ENCODE data around the gene XPO6. TPM values are rescaled to one million over a fixed set of nuclear protein-coding genes. Genes with fewer than 3 reads are reported as not detected.

XPO6 gene
- polyA plus RNA-seq, 1 donor from 2014 or later = 104 TPM

GRCh38 chr16:28131743-28132393 lies 79.9 kb downstream of the XPO6 start:
- no peaks in the 10 kb centered on the region for H3K79me2 ChIP-seq (replicated peaks; ENCODE audit: insufficient read depth, low read length)
- H3K4me2 ChIP-seq (ENCODE audit: low read length) = no peak overlapping the region
- H3F3A ChIP-seq (ENCODE audit: insufficient read depth, low read length, poor library complexity, severe bottlenecking) = no peaks in the 10 kb centered on the region
- no peaks in the 10 kb centered on the region for H3K27me3 ChIP-seq (ENCODE audit: insufficient read depth, low read depth, low read length)
- peaks cover 15% of the 10 kb centered on the region for H3K36me3 ChIP-seq (ENCODE audit: insufficient read depth, low read length)
- no peak overlapping the region for H2AFZ ChIP-seq (ENCODE audit: low read depth, low read length)
- no peaks in the 10 kb centered on the region for H3K9me2 ChIP-seq (ENCODE audit: insufficient read depth, low read length)
- no peaks in the 10 kb centered on the region for H4K20me1 ChIP-seq (ENCODE audit: insufficient read depth)
- H3K9me3 ChIP-seq (ENCODE audit: low read length) = no peaks in the 10 kb centered on the region
- no peak for TF ChIP-seq EP300 (conservative IDR thresholded peaks at IDR 0.05; ENCODE audit: poor library complexity, severe bottlenecking)
- TF ChIP-seq POLR2AphosphoS5 (IDR thresholded peaks at IDR 0.05) = no peak
- no peak for TF ChIP-seq EZH2 (IDR thresholded peaks at IDR 0.05; ENCODE audit: borderline replicate concordance, insufficient read depth, low read length, poor library complexity, severe bottlenecking)
- TF ChIP-seq RAD21 (conservative IDR thresholded peaks at IDR 0.05) = no peak
- TF ChIP-seq SMC3 (conservative IDR thresholded peaks at IDR 0.05; ENCODE audit: poor library complexity) = no peak
- TF ChIP-seq CTCF (IDR thresholded peaks at IDR 0.05; ENCODE audit: poor library complexity, severe bottlenecking) = no peak
- H3K27ac ChIP-seq (ENCODE audit: low read length) = no peak overlapping the region
- H3K4me3 ChIP-seq (ENCODE audit: low read length) = no peak overlapping the region
- no peak overlapping the region for H3K9ac ChIP-seq (ENCODE audit: low read length)

GRCh38 chr16:28131181-28131580 lies 80.6 kb downstream of the XPO6 start:
- TF ChIP-seq MXI1 (conservative IDR thresholded peaks at IDR 0.05; ENCODE audit: poor library complexity, severe bottlenecking) = no peak
- TF ChIP-seq POLR2AphosphoS5 (IDR thresholded peaks at IDR 0.05) = no peak
- no peak for TF ChIP-seq EP300 (conservative IDR thresholded peaks at IDR 0.05; ENCODE audit: poor library complexity, severe bottlenecking)
- no peak for TF ChIP-seq EZH2 (IDR thresholded peaks at IDR 0.05; ENCODE audit: borderline replicate concordance, insufficient read depth, low read length, poor library complexity, severe bottlenecking)
- no peak for TF ChIP-seq TAF1 (IDR thresholded peaks at IDR 0.05; ENCODE audit: low read depth)
- no peak overlapping the region for H3K27ac ChIP-seq (ENCODE audit: low read length)

GRCh38 chr16:28130099-28131088 lies 81.4 kb downstream of the XPO6 start:
- H3K9me3 ChIP-seq (ENCODE audit: low read length) = no peaks in the 10 kb centered on the region
- H3K9ac ChIP-seq (ENCODE audit: low read length) = no peak overlapping the region
- no peaks in the 10 kb centered on the region for H3K27me3 ChIP-seq (ENCODE audit: insufficient read depth, low read depth, low read length)
- H3K27ac ChIP-seq (ENCODE audit: low read length) = no peak overlapping the region
- TF ChIP-seq MXI1 (conservative IDR thresholded peaks at IDR 0.05; ENCODE audit: poor library complexity, severe bottlenecking) (no peak), CTCF (IDR thresholded peaks at IDR 0.05; ENCODE audit: poor library complexity, severe bottlenecking) (no peak), REST (IDR thresholded peaks at IDR 0.05; ENCODE audit: borderline replicate concordance) (no peak), RAD21 (conservative IDR thresholded peaks at IDR 0.05) (no peak)
- H3K4me3 ChIP-seq (ENCODE audit: low read length) = no peak overlapping the region
- H3F3A ChIP-seq (ENCODE audit: insufficient read depth, low read length, poor library complexity, severe bottlenecking) = no peaks in the 10 kb centered on the region
- no peak overlapping the region for H2AFZ ChIP-seq (ENCODE audit: low read depth, low read length)
- no peaks in the 10 kb centered on the region for H4K20me1 ChIP-seq (ENCODE audit: insufficient read depth)
- no peaks in the 10 kb centered on the region for H3K79me2 ChIP-seq (replicated peaks; ENCODE audit: insufficient read depth, low read length)
- H3K36me3 ChIP-seq (ENCODE audit: insufficient read depth, low read length) = peaks cover 17% of the 10 kb centered on the region
- no peak overlapping the region for H3K4me2 ChIP-seq (ENCODE audit: low read length)
- no peaks in the 10 kb centered on the region for H3K9me2 ChIP-seq (ENCODE audit: insufficient read depth, low read length)

More at GRCh38 chr16:28131181-28131580, 80.6 kb downstream of the XPO6 start:
- Histone ChIP-seq H4K20me1 (ENCODE audit: insufficient read depth) (no peaks in the 10 kb centered on the region), H3F3A (ENCODE audit: insufficient read depth, low read length, poor library complexity, severe bottlenecking) (no peaks in the 10 kb centered on the region), H3K36me3 (ENCODE audit: insufficient read depth, low read length) (peaks cover 15% of the 10 kb centered on the region), H2AFZ (ENCODE audit: low read depth, low read length) (no peak overlapping the region), H3K79me2 (replicated peaks; ENCODE audit: insufficient read depth, low read length) (no peaks in the 10 kb centered on the region), H3K27me3 (ENCODE audit: insufficient read depth, low read depth, low read length) (no peaks in the 10 kb centered on the region), H3K4me2 (ENCODE audit: low read length) (no peak overlapping the region), H3K9ac (ENCODE audit: low read length) (no peak overlapping the region), H3K9me3 (ENCODE audit: low read length) (no peaks in the 10 kb centered on the region), H3K4me3 (ENCODE audit: low read length) (no peak overlapping the region), H3K9me2 (ENCODE audit: insufficient read depth, low read length) (no peaks in the 10 kb centered on the region)
